Activated T-helper 1 cell treated with anti-CD3 and anti-CD28 coated beads, Interleukin-12 subunit alpha, Interleukin-12 subunit beta, Interleukin-2, Interleukin-4 antibody, amounts not matched to agents 30 ng/mL and 10 ng/mL and 1 ng/mL, durations not matched to agents 14 hours and 24 hours and 36 hours (primary cell): ENCODE measurements around the gene CALML3. TPM values are rescaled to one million over a fixed set of nuclear protein-coding genes. Genes with fewer than 3 reads are reported as not detected.

Experiments
- DNase-seq: peaks from one replicate; pipeline ENCODE4 v3.0.0; 2021; ENCODE audit warnings: low spot score
- H3K27ac Mint-ChIP-seq: one replicate; pipeline ENCODE4 v1.8.0; 2021; ENCODE audit warnings: mild to moderate bottlenecking, mixed read lengths
- H3K27me3 Mint-ChIP-seq: one replicate; pipeline ENCODE4 v1.8.0; 2022; ENCODE audit warnings: mild to moderate bottlenecking, moderate library complexity, mixed read lengths; ENCODE audit not compliant: insufficient read depth
- H3K36me3 Mint-ChIP-seq: one replicate; pipeline ENCODE4 v1.8.0; 2021; ENCODE audit warnings: low read depth, mixed read lengths
- H3K4me1 Mint-ChIP-seq: one replicate; pipeline ENCODE4 v1.8.0; 2021; ENCODE audit warnings: low read depth, mixed read lengths
- H3K4me3 Mint-ChIP-seq: one replicate; pipeline ENCODE4 v1.8.0; 2021; ENCODE audit warnings: mild to moderate bottlenecking, moderate library complexity, mixed read lengths
- H3K9me3 Mint-ChIP-seq: one replicate; pipeline ENCODE4 v1.8.0; 2021; ENCODE audit warnings: mixed read lengths
- intact Hi-C: fragments of 100-400 bp; cut with micrococcal nuclease; formaldehyde crosslinking; loops from one replicate; pipeline ENCODE4 v1.15.1; 2024
- total RNA-seq: library from RNA; stranded (reverse); gene quantifications from 2 replicates; pipeline ENCODE4 v1.2.3, GENCODE V29; 2022

The CALML3 gene
- total RNA-seq, 1 donor from 2014 or later: not detected

DNA sequence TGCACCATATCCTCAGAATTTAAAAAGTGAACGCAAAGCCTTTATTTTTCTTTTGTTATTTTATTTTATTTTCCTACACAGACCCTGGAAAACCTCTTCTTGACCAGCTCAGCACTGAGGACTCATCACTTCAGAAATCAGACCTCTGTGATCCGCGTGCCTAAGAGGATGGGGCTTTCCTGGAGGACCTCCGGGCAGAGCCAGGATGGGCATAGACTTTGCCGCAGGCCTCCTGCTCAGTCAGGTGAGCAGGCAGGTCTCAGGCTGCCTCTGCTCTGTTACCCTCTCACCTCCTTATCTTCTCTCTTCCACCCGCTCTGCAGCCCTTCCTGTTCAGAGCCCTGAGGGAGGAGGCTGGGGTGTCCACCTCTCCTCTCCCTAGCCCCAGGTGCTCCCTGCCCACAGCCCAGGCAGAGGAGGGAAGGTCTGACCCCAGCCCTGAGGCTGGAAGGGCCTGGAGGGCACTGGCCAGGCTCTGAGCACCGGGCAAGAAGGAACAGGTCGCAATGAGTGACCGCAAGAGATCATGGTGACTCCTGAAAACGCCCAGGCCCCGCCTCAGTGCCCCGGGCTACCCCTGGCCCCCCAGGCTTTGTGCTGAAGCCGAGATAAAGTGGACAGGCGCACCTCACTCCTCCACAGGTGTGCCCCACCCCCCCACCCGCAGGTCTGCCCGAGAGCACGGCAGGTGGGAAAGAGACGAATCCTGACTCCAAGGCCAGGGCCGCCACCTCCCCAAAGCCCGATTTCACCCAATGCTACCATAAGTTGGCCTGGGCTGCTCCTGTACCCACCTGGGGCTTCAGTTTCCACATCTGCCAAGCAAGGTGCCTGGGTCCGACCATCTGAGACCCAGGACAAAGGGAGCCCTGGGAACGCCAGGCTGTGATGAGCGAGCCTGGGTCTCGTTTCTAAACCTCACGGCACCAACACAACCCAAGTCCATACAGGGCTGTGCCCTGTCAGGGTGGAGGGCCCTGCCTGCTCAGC, 28.2 kb upstream of the CALML3 start:
- Mint-ChIP-seq H3K9me3 (no peaks in the 10 kb centered on the region), H3K36me3 (no peaks in the 10 kb centered on the region), H3K4me3 (no peak overlapping the region), H3K4me1 (no peaks in the 10 kb centered on the region), H3K27ac (no peak overlapping the region), H3K27me3 (peaks cover 7% of the 10 kb centered on the region)
- intact Hi-C loops: no loop called here
- no peak for DNase-seq

DNA sequence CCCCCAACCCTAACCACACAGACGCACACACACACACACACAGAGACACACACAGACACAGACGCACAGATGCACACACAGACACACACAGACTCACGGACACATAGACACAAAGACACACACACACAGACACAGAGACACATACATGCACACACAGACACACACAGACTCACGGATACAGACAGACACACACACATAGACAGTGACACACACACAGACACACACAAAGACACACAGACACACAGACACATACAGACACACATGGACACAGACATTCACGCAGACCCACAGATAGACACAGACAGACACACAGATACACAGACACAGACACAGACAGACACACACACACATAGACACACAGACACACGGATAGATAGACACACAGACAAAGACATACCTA, 27.5 kb upstream of the CALML3 start:
- no peak overlapping the region for H3K27ac Mint-ChIP-seq
- H3K4me1 Mint-ChIP-seq: no peaks in the 10 kb centered on the region
- no peaks in the 10 kb centered on the region for H3K9me3 Mint-ChIP-seq
- H3K4me3 Mint-ChIP-seq: no peak overlapping the region
- intact Hi-C loops: no loop called here
- peaks cover 12% of the 10 kb centered on the region for H3K27me3 Mint-ChIP-seq
- DNase-seq: no peak
- H3K36me3 Mint-ChIP-seq: no peaks in the 10 kb centered on the region

DNA sequence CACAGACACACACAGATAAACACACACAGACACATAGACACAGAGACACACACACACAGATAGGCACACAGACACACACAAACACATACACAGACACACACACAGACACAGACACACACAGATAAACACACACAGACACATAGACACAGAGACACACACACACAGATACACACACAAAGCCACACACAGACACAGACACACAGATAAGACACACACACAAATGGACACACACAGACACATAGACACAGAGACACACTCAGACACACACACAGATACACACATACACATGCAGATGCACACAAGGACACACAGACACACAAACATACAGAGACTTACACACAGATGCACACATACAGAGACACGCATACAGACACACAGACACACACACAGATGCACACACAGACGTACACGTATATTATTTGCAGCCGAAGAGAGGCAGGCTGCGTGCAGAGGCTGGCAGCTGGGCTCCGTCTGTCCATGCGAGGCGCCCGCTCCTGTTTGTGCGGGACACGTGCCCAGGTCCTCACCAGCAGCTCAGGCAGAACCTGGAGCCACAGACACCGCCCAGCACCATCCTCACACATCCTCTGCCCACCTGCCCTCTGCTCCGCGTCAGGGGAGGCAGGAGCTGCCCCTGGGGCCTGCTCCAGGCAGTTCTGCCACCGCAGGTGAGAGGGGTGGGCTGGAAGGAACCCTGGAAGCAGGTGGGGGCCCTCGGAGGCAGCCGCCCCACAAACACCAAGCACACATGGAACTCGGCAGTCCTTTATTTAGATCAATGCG, 26.6 kb upstream of the CALML3 start:
- intact Hi-C loops: no loop called here
- no peak overlapping the region for H3K4me3 Mint-ChIP-seq
- H3K36me3 Mint-ChIP-seq: no peaks in the 10 kb centered on the region
- no peaks in the 10 kb centered on the region for H3K4me1 Mint-ChIP-seq
- no peak for DNase-seq
- no peak overlapping the region for H3K27ac Mint-ChIP-seq
- H3K9me3 Mint-ChIP-seq: no peaks in the 10 kb centered on the region
- H3K27me3 Mint-ChIP-seq: peaks cover 12% of the 10 kb centered on the region

DNA sequence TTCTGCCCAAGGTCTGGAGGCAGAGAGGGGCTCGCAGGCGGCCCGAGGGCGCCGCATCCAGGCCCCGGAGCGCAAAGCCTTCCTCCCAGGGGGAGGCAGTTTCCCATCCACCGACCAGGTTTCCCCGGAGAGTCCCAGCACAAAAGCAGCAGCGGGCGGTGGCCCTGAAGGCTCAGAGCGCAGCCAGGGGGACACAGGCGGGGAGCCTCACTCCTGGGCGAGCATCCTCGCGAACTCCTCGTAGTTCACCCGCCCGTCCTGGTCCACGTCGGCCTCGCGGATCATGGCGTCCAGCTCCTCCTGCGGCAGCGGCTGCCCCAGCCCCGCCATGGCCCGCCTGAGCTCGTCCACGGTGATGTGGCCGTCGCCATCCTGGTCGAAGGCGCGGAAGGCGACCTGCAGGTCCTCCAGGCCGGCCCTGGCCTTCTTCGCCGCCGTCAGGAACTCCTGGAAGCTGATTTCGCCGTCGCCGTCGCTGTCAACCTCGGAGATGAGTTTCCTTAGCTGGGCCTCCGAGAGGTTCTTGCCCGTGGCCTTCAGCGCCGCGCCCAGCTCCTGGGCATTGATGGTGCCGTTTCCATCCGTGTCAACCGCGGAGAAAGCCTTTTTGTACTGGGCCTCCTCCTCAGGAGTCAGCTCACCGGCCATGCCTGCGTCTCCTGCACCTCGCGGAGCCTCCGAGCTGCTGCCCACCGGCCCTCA, 25.8 kb upstream of the CALML3 start:
- Mint-ChIP-seq H3K9me3 (no peaks in the 10 kb centered on the region), H3K27me3 (peaks cover 12% of the 10 kb centered on the region), H3K36me3 (no peaks in the 10 kb centered on the region), H3K4me1 (no peaks in the 10 kb centered on the region), H3K27ac (no peak overlapping the region), H3K4me3 (no peak overlapping the region)
- intact Hi-C loops: no loop called here
- no peak for DNase-seq

DNA sequence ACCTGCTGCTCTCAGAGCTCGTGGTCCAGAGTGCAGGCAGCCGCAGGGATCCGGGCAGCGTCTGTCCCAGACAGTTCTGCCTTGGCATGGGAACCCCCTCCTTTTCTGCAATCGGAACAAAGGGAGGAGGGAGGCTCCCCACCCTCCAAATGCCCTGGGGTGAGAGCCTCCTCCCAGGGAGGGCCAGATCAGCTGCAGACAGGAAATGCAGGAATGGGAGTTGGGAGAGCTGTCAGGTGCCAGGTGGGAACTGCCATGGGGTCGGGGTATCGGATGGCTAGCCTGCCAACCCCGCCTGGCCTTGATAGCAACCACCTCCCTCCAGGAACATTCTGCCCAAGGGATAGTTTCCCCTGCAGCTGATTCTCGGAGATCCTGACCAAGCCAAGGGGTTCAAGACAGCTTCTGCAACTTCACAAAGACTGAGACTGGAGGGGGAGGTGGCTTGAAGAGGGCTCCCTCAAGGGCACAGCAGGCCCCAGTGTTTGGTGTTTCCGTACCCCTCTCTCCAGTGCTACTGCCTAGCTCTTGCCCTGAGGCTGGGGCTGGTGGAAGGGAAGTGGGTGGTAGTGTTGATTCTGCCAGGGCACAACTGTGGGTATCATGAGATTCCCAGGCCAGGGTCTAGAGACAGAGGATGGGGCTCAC, 25.1 kb upstream of the CALML3 start, which contains the start of gene CALML5:
CALML5 (minus strand) TSS at position 78 of the 648 bp plus-strand sequence. CDS start 132 bp downstream, outside the sequence.
- H3K27me3 Mint-ChIP-seq: peaks cover 14% of the 10 kb centered on the region
- H3K4me3 Mint-ChIP-seq: no peak within 1 kb of the TSS
- no peaks in the 10 kb centered on the region for H3K9me3 Mint-ChIP-seq
- H3K4me1 Mint-ChIP-seq: no peaks in the 10 kb centered on the region
- H3K27ac Mint-ChIP-seq: no peak within 1 kb of the TSS
- no peak for DNase-seq
- intact Hi-C loops: no loop called here
- no peaks in the 10 kb centered on the region for H3K36me3 Mint-ChIP-seq

DNA sequence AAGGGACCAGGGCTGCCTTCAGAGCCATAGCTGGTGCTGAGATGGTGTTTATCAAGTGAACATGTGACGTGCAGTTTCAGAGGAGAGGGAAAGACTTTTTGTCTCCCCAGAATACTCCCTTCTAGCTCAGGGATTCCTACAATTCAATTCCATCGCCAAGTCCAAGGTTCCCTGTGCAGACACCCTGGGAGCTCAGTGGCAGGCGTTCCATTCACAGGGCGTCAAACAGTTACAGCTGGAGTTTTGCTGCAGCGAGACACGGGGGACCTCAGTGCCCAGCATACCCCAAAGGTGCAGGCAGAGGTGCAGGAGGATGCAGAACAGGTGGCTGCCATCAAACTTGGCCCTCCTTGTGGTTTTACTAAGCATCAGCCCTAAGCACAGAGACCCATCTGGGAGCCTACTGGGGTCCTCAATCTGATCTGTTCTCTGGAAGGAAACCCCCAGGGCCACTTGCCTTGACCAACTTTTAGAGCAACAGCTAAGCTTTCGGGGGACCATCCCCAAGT, 24.5 kb upstream of the CALML3 start:
- Mint-ChIP-seq H3K36me3 (no peaks in the 10 kb centered on the region), H3K27me3 (peaks cover 15% of the 10 kb centered on the region), H3K27ac (no peak overlapping the region), H3K9me3 (no peaks in the 10 kb centered on the region), H3K4me3 (no peak overlapping the region), H3K4me1 (no peaks in the 10 kb centered on the region)
- DNase-seq: no peak
- intact Hi-C loops: no loop called here

DNA sequence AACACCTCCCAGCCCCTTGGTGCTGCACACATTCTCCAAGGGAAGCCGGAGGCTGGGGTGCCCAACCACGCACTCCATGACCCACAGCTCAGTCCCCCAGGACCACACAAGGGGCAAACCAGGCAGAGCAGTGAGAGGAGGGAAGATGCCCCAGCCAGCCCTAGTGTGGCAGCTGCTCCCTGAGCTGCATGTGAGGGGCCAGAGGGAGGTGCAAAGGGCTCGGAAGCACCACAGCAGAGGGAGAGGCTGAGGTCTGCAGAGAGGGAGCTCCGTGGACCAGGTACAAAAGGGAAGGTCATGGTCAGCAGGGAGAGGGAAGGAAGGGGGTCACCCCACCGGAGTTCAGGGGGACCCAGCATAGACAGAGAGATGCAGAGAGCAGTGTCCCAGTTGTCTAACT, 23.9 kb upstream of the CALML3 start:
- peaks cover 17% of the 10 kb centered on the region for H3K27me3 Mint-ChIP-seq
- H3K36me3 Mint-ChIP-seq: no peaks in the 10 kb centered on the region
- no peak overlapping the region for H3K27ac Mint-ChIP-seq
- H3K4me1 Mint-ChIP-seq: no peaks in the 10 kb centered on the region
- no peak for DNase-seq
- no peaks in the 10 kb centered on the region for H3K9me3 Mint-ChIP-seq
- H3K4me3 Mint-ChIP-seq: no peak overlapping the region
- intact Hi-C loops: no loop called here

DNA sequence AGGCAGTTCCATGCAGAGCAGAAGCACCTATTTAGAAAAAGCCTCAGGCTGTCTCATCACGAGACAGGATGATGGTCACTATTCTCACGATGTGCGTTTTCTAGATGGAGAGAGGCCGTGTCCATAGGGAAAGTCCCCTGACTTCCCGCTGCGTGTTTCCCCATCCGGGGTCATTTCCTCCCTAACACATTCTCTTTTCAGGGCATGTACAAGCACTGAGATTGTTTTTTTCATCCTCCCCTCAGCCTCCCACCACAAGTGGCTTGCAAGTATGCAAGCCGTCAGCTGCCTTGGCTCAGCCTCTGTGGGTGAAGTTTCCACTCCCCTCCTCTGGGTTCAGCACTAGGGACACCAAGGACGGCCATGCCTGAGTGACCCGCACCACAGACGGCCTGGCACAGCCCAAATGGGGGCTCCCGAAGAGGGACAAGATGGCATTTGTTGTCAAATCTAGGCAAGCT, 22.7 kb upstream of the CALML3 start:
- H3K36me3 Mint-ChIP-seq: no peaks in the 10 kb centered on the region
- no peak overlapping the region for H3K4me3 Mint-ChIP-seq
- DNase-seq: no peak
- H3K4me1 Mint-ChIP-seq: no peaks in the 10 kb centered on the region
- H3K27me3 Mint-ChIP-seq: peaks cover 17% of the 10 kb centered on the region
- intact Hi-C loops: no loop called here
- no peak overlapping the region for H3K27ac Mint-ChIP-seq
- no peaks in the 10 kb centered on the region for H3K9me3 Mint-ChIP-seq

DNA sequence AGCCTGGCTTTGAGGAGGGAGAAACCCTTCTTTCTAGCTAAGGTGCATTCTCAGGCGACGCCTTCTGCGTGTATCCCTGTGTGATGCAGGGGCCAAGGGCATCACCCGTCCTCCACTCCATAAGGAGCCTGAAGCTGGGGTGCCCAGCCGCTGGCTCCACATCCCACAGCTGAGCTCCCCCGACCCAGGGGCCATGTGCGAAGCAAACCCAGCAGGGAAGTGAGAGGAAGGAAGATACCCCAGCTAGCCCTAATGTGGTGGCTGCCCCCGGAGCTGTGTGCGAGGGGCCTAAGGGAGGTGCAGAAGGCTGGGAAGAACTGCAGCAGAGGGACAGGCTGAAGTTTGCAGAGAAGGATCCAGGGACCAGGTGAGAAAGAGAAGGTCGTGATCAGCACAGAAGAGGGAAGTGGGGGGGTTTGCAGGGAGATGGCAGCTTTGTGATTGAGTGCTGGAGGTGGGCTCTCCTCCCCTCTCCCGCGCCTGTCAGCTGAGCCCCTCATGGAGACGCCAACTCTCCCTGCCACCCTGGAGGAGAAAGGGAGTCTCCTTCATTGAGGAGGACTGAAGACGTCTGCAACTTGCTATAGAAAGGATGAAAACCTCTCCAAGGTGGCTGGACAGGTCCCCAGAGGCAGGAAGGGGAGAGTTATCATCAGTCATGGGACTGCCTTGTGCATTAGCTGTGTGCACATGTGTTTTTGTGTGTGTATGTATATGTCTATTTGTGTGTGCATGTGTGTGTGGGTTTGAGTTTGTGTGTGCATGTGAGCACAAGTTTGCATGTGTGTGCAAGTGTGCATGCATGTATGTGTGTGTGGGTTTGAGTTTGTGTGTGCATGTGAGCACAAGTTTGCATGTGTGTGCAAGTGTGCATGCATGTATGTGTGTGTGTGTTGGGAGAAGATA, 21.9 kb upstream of the CALML3 start:
- H3K4me1 Mint-ChIP-seq: no peaks in the 10 kb centered on the region

DNA sequence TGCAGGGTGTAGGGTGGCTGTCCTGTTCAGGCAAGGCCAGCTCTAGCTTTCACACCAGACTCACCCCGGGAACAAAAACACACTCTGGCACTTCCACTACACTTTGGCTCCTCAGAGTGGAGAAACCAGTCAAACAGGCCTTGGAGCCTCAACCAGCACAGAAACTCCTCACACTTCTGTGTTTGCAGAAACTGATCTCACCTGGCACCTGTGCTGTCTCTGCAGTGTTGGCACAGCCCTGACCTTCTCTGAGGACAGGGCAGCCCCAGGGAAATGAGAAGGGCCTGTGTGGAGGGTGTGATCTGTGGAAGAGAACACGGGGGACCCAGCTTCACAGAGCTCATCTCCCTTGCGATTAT, 21.3 kb upstream of the CALML3 start:
- no peak for DNase-seq
- Mint-ChIP-seq H3K9me3 (no peaks in the 10 kb centered on the region), H3K27ac (no peak overlapping the region), H3K4me3 (no peak overlapping the region), H3K36me3 (no peaks in the 10 kb centered on the region), H3K27me3 (peaks cover 17% of the 10 kb centered on the region), H3K4me1 (no peaks in the 10 kb centered on the region)
- intact Hi-C loops: no loop called here

More for the DNA sequence above, 21.9 kb upstream of the CALML3 start:
- Mint-ChIP-seq H3K27me3 (peaks cover 17% of the 10 kb centered on the region), H3K4me3 (no peak overlapping the region), H3K9me3 (no peaks in the 10 kb centered on the region), H3K36me3 (no peaks in the 10 kb centered on the region), H3K27ac (no peak overlapping the region)
- no peak for DNase-seq
- intact Hi-C loops: no loop called here

DNA sequence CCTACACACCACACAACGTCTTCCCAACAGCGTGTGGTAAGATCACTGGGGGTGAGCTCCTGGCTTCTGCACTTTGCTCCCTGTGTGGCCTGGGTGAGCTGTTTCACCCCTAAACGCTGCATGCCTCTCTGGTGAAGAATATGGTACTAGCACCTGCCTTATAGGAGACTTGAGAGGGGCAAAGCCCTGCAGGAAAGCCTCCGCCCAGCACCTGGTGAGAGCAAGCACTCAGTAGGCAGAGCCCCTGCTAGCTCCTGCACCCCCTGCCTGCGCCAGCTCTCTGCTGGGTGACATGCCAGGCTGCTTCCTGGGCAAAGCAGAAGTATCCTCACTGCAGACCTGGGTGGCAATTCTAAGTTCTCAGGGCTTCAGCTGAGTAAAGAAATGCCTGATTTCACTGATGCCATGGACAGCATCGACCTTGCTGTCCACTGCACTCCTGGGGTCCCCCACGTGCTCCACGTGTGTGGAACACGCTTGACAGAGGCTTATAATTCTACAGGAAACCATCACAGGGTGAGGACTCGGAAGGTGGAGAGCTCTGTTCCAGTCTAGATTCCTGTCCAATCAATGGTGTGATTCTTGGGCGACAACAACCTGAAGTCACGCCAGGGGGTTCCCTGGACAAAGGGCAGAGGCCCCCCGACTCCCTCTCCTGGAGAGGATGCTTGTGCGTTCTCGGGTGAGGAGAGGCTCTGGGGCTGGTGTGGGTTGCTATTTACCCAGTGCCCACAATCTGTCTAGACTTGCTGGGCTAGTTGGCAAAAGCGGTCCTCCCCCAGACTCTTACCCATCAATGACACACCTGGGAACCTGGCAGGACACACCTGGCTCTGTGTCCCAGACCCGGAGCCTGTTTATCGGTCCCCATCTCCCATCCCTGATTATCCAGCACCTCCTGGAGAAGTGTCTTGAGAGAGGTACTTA, 20.4 kb upstream of the CALML3 start:
- Mint-ChIP-seq H3K4me3 (no peak overlapping the region), H3K27ac (no peak overlapping the region), H3K4me1 (no peaks in the 10 kb centered on the region), H3K9me3 (no peaks in the 10 kb centered on the region), H3K36me3 (no peaks in the 10 kb centered on the region), H3K27me3 (peaks cover 21% of the 10 kb centered on the region)
- intact Hi-C loops: no loop called here
- no peak for DNase-seq
